Neural cell (in vitro differentiated cells): Measurements from ENCODE around the gene AGAP5.

ENCODE experiments used
- CTCF ChIP-seq: fragments of 450-650 bp; IDR thresholded peaks from 2 replicates; pipeline ENCODE4 v1.5.1; 2014; ENCODE audit warnings: antibody characterized with exemption, mild to moderate bottlenecking, moderate library complexity; ENCODE audit not compliant: poor library complexity, severe bottlenecking
- EP300 ChIP-seq: fragments of 450-650 bp; conservative IDR thresholded peaks from 2 replicates; pipeline ENCODE4 v1.6.1; 2014; ENCODE audit warnings: antibody characterized with exemption, mild to moderate bottlenecking, moderate library complexity; ENCODE audit not compliant: poor library complexity, severe bottlenecking
- EZH2 ChIP-seq: fragments of 200-600, 300-800 bp; shearing (Covaris generic), sonication (generic); IDR thresholded peaks from 2 replicates; pipeline ENCODE4 v1.6.1; 2014; ENCODE audit warnings: antibody characterized with exemption, low read length, borderline replicate concordance, mild to moderate bottlenecking; ENCODE audit not compliant: insufficient read depth, poor library complexity, severe bottlenecking
- MXI1 ChIP-seq: fragments of 450-650 bp; conservative IDR thresholded peaks from 2 replicates; pipeline ENCODE4 v1.6.1; 2014; ENCODE audit warnings: antibody characterized with exemption, mild to moderate bottlenecking; ENCODE audit not compliant: poor library complexity, severe bottlenecking
- POLR2AphosphoS5 ChIP-seq: IDR thresholded peaks from 2 replicates; pipeline ENCODE4 v1.6.1; 2012
- SMC3 ChIP-seq: fragments of 450-650 bp; conservative IDR thresholded peaks from 2 replicates; pipeline ENCODE4 v1.6.1; 2014; ENCODE audit warnings: antibody characterized with exemption, mild to moderate bottlenecking, moderate library complexity; ENCODE audit not compliant: poor library complexity
- TAF1 ChIP-seq: IDR thresholded peaks from 2 replicates; pipeline ENCODE4 v1.6.1; 2012; ENCODE audit warnings: low read depth

GRCh38 chr10:73746721-73747120, 48.8 kb upstream of the AGAP5 start:
- no peak for TF ChIP-seq CTCF
- no peak for TF ChIP-seq TAF1
- TF ChIP-seq MXI1, result no peak
- TF ChIP-seq EZH2, result no peak
- TF ChIP-seq SMC3, result no peak
- no peak for TF ChIP-seq POLR2AphosphoS5
- no peak for TF ChIP-seq EP300
